T-cell (primary cell): Measurements from ENCODE around the gene ZNF578. TPM values are rescaled to one million over a fixed set of nuclear protein-coding genes. Genes with fewer than 3 reads are reported as not detected.
"Not testable (repeated sequence)": the region's sequence is repeated elsewhere in the genome, so short reads cannot be mapped to it uniquely, and the experiment has no call there.

Experiments used
- ATAC-seq, 4 experiments: fragments of 200-7000 bp in 3 of 4; fragments of 150-1000 bp in 1 of 4; cut with Tn5 transposase; replicated peaks in 1 of 4; 1 replicate in 3 of 4; 2 replicates in 1 of 4; pipeline ENCODE4 v1.10.0; 2021; ENCODE audit warnings: moderate library complexity in 3 of 4, mild to moderate bottlenecking in 2 of 4, moderate number of reproducible peaks in 1 of 4
- CTCF ChIA-PET, 2 donors: fragments of 300-600 bp; sonication (Branson Sonifier 250); formaldehyde crosslinking; loops; one replicate each; lab custom pipeline; 2022; ENCODE audit warnings: antibody characterized with exemption in 2 of 2; lab: Charles Lee
- POLR2A ChIA-PET, 2 donors: fragments of 300-600 bp; sonication (Branson Sonifier 250); formaldehyde crosslinking; loops; one replicate each; lab custom pipeline; 2022; ENCODE audit warnings: antibody characterized with exemption in 2 of 2; lab: Charles Lee
- DNase-seq, 35 experiments: peaks; one replicate each; pipeline versions ENCODE4 v3.0.0 to v3.0.0-alpha.2; 2013 to 2023
- H3K27ac ChIP-seq: one replicate; pipeline ENCODE4 v1.5.1; 2013; ENCODE audit warnings: low read length
- H3K27me3 ChIP-seq, 2 experiments: replicated peaks in 1 of 2; 1 replicate in 1 of 2; 2 replicates in 1 of 2; pipeline versions ENCODE4 v1.6.1 to v1.7.0; 2013; ENCODE audit warnings: low read length in 1 of 2, mixed read lengths in 1 of 2; ENCODE audit not compliant: control insufficient read depth in 2 of 2, insufficient read depth in 2 of 2; ENCODE audit errors: extremely low read depth in 1 of 2
- H3K36me3 ChIP-seq, 2 donors: 1 replicate in 1 of 2; 2 replicates in 1 of 2; pipeline versions ENCODE4 v1.6.1 to v1.7.0; 2013; ENCODE audit warnings: low read length in 1 of 2; ENCODE audit not compliant: control insufficient read depth in 2 of 2, insufficient read depth in 1 of 2; ENCODE audit errors: extremely low read depth in 1 of 2
- H3K4me1 ChIP-seq, 2 experiments: 1 replicate in 1 of 2; 2 replicates in 1 of 2; pipeline versions ENCODE4 v1.6.1 to v1.7.0; 2013; ENCODE audit warnings: low read length in 2 of 2, mixed read lengths in 1 of 2; ENCODE audit not compliant: insufficient read depth in 2 of 2, control insufficient read depth in 1 of 2; ENCODE audit errors: extremely low read depth in 1 of 2
- H3K4me3 ChIP-seq, 2 donors: 1 replicate in 1 of 2; 2 replicates in 1 of 2; pipeline versions ENCODE4 v1.5.1 to v1.7.0; 2013; ENCODE audit warnings: mild to moderate bottlenecking in 2 of 2, low read length in 1 of 2, moderate library complexity in 1 of 2; ENCODE audit not compliant: control insufficient read depth in 1 of 2; ENCODE audit errors: extremely low read depth in 1 of 2
- H3K9me3 ChIP-seq: 2 replicates; pipeline ENCODE4 v1.7.0; 2013
- H3K27ac Mint-ChIP-seq, 2 donors: one replicate each; pipeline ENCODE4 v1.8.0; 2020 to 2021; ENCODE audit warnings: mild to moderate bottlenecking in 2 of 2, mixed read lengths in 2 of 2
- H3K27me3 Mint-ChIP-seq, 2 donors: one replicate each; pipeline ENCODE4 v1.8.0; 2021 to 2022; ENCODE audit warnings: mixed read lengths in 2 of 2
- H3K36me3 Mint-ChIP-seq: one replicate; pipeline ENCODE4 v1.8.0; 2021; ENCODE audit warnings: mixed read lengths
- H3K4me1 Mint-ChIP-seq, 3 donors: one replicate each; pipeline ENCODE4 v1.8.0; 2020 to 2022; ENCODE audit warnings: mixed read lengths in 3 of 3, mild to moderate bottlenecking in 1 of 3
- H3K4me3 Mint-ChIP-seq, 3 donors: one replicate each; pipeline ENCODE4 v1.8.0; 2020 to 2022; ENCODE audit warnings: mild to moderate bottlenecking in 3 of 3, mixed read lengths in 3 of 3, moderate library complexity in 3 of 3
- H3K9me3 Mint-ChIP-seq, 3 donors: one replicate each; pipeline ENCODE4 v1.8.0; 2020 to 2022; ENCODE audit warnings: mixed read lengths in 3 of 3
- WGBS: methylation state at CpG from one replicate; pipeline ENCODE4 v1.1.5; 2013; ENCODE audit warnings: missing lambda C conversion rate; ENCODE audit not compliant: insufficient coverage; 5-methylcytosine and 5-hydroxymethylcytosine counted together
- total RNA-seq, 35 experiments: library from RNA in 6 of 35; stranded (reverse) in 6 of 35; fragments of 120-200 nt in 1 of 35; gene quantifications; one replicate each; pipeline versions ENCODE4 v1.2.1 to v1.2.4 and lab custom pipeline; 2013 to 2026

Gene ZNF578
- total RNA-seq, 5 donors from 2014 or later (not counting 1 experiment from before 2014, with no cell fraction given) = 0.91 to 3.9 (median 3.2) TPM

DNA sequence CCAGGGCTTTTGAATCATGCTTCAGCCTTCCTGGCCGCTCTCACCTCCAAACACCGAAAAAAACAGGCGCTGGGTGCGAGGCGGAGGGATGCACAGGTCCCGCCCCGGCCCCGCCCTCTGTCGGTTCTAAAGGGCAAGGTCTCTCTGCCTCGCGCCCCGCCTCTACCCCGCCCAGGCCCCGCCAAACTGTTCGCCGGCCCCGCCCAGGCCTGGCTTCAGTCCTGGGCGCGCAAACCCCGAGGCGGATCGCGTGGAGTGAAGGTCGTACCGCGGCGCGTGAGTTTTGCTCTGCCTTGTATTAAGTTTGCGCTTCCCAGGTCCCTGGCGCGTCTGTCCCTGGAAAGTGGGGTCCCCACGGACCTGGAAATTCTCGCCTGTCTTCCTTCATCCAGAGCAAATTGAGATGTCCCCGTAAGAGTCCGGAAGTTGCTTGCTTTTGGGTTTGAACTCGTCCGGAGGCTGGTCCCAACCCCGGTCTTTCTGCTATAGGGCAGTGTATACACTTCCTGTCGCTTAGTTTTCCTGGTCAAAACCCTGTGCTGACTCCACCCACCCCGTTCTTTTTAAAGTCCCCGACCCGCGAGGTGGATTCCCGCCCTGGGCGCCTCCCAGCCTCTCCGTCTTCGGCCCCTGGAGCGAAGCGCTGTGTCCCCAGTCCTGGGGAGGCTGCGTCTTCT, 82.6 kb downstream of the ZNF578 start:
- H3K36me3 ChIP-seq = peaks cover 0 to 8% of the 10 kb centered on the region in 2 donors
- ATAC-seq = peak; percentile 93 to 99 (median 96)
- peak overlapping the region; percentile 84 to 86 for H3K4me3 ChIP-seq
- H3K9me3 ChIP-seq = no peaks in the 10 kb centered on the region
- no peaks in the 10 kb centered on the region for H3K27me3 ChIP-seq
- H3K4me1 ChIP-seq = peaks cover 3 to 26% of the 10 kb centered on the region in 2 experiments
- peak overlapping the region; percentile 93 for H3K27ac Mint-ChIP-seq
- 4% methylated on average over 46 of the region's 50 CpGs for WGBS
- H3K4me3 Mint-ChIP-seq = peak overlapping the region; percentile 85 to 93 (median 90)
- peaks cover 38% of the 10 kb centered on the region for H3K36me3 Mint-ChIP-seq
- no peaks in the 10 kb centered on the region for H3K27me3 Mint-ChIP-seq
- ChIA-PET CTCF (no interaction called here), POLR2A (no interaction called here)
- peak; percentile 78 to 95 (median 90) for DNase-seq
- peaks cover 39 to 47% (median 46%) of the 10 kb centered on the region in 3 donors for H3K4me1 Mint-ChIP-seq
- peak overlapping the region; percentile 68 for H3K27ac ChIP-seq
- peaks cover 0 to 4% (median 4%) of the 10 kb centered on the region in 3 donors for H3K9me3 Mint-ChIP-seq

- ATAC-seq (peak; percentile 14 to 60 (median 34)), DNase-seq (peak in 34 of 35 experiments; percentile 1 to 62 (median 42))
- Histone ChIP-seq H3K27ac (peak overlapping the region; percentile 68), H3K9me3 (no peaks in the 10 kb centered on the region), H3K36me3 (peaks cover 0 to 8% of the 10 kb centered on the region in 2 donors), H3K4me1 (peaks cover 3 to 24% of the 10 kb centered on the region in 2 experiments), H3K4me3 (peak overlapping the region; percentile 84 to 86), H3K27me3 (no peaks in the 10 kb centered on the region)
- peak overlapping the region; percentile 93 for H3K27ac Mint-ChIP-seq
- H3K36me3 Mint-ChIP-seq = peaks cover 43% of the 10 kb centered on the region
- H3K4me1 Mint-ChIP-seq = peaks cover 39 to 47% (median 44%) of the 10 kb centered on the region in 3 donors
- H3K27me3 Mint-ChIP-seq = no peaks in the 10 kb centered on the region
- ChIA-PET CTCF (no interaction called here), POLR2A (no interaction called here)
- H3K4me3 Mint-ChIP-seq = peak overlapping the region; percentile 85 to 93 (median 90)
- H3K9me3 Mint-ChIP-seq = peaks cover 0 to 4% (median 4%) of the 10 kb centered on the region in 3 donors
- WGBS = 6% methylated on average over 15 of the region's 17 CpGs
Measured at GRCh38 chr19:52536448-52536800, 83.1 kb downstream of the ZNF578 start.

GRCh38 chr19:52538815-52539214, 85.5 kb downstream of the ZNF578 start:
- H3K4me1 ChIP-seq = peaks cover 3 to 43% of the 10 kb centered on the region in 2 experiments
- H3K27ac Mint-ChIP-seq, POLR2A ChIA-PET, H3K4me3 ChIP-seq, H3K27me3 ChIP-seq, H3K27me3 Mint-ChIP-seq, DNase-seq, H3K4me3 Mint-ChIP-seq, H3K9me3 Mint-ChIP-seq, ATAC-seq, H3K36me3 ChIP-seq, H3K27ac ChIP-seq, H3K9me3 ChIP-seq, CTCF ChIA-PET: not testable (repeated sequence)
- WGBS = no CpG with 5 or more reads among the region's 4 CpGs
- peaks cover 46 to 57% (median 53%) of the 10 kb centered on the region in 3 donors for H3K4me1 Mint-ChIP-seq
- H3K36me3 Mint-ChIP-seq = peaks cover 54% of the 10 kb centered on the region

DNA sequence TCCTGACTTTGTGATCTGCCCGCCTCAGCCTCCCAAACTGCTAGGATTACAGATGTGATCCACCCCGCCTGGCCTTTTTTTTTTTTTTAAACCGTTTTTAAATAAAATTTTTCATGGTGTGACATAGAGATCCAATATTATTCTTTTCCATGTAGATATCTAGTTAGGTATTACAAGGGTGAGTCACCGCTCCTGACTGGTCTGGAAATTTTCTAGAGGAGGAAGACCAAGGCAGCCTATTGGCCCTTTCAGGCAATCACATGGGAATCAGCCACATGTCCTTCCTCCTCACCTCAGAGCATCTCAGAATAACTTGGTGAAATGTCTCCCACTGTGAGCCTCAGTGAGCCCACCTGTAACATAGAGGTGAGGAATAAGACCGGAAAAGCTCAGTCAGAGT, 87.8 kb downstream of the ZNF578 start:
- H3K4me3 ChIP-seq, ATAC-seq, DNase-seq, H3K27ac Mint-ChIP-seq, H3K9me3 ChIP-seq, H3K4me3 Mint-ChIP-seq, H3K27ac ChIP-seq, CTCF ChIA-PET, H3K27me3 ChIP-seq, H3K27me3 Mint-ChIP-seq: not testable (repeated sequence)
- peaks cover 69% of the 10 kb centered on the region for H3K36me3 Mint-ChIP-seq
- peaks cover 4 to 13% (median 8%) of the 10 kb centered on the region in 3 donors for H3K9me3 Mint-ChIP-seq
- Histone ChIP-seq H3K4me1 (peaks cover 0 to 37% of the 10 kb centered on the region in 2 experiments), H3K36me3 (peaks cover 0 to 21% of the 10 kb centered on the region in 2 donors)
- H3K4me1 Mint-ChIP-seq = peaks cover 35 to 46% (median 40%) of the 10 kb centered on the region in 3 donors
- POLR2A ChIA-PET = interaction anchor here in 1 of 2 donors (0.7 kb wide), 1 partner anchor 268 kb away, joined by 3 read pairs; no protein-coding TSS in a partner anchor
- no CpG with 5 or more reads among the region's 5 CpGs for WGBS

DNA sequence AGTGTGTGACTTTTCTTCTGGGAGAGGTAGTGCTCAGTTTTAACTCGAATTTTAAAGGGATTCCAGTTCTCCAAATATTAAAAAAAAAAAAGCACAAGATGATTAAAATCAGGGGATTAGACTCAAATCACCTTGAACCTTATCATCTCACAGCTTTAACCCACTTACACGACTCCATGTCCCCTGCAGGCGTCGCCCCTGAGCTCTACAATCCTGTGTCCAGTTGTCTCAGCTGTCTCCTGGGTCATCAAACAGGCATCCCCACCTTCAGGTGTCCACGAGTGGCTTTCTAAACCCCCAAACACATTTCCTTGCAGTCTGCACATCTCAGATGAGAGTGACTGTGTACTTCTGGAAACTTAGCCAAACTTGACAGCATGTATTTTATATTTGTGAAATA, 88.3 kb downstream of the ZNF578 start:
- Histone ChIP-seq H3K27ac (no peak overlapping the region), H3K9me3 (no peaks in the 10 kb centered on the region), H3K4me3 (no peak overlapping the region), H3K4me1 (peaks cover 0 to 33% of the 10 kb centered on the region in 2 experiments), H3K36me3 (peaks cover 0 to 25% of the 10 kb centered on the region in 2 donors), H3K27me3 (no peaks in the 10 kb centered on the region)
- no peaks in the 10 kb centered on the region for H3K27me3 Mint-ChIP-seq
- H3K4me3 Mint-ChIP-seq = no peak overlapping the region
- H3K27ac Mint-ChIP-seq = peak overlapping the region in 1 of 2 donors; percentile 44
- WGBS = 94% methylated on average over 3 of the region's 5 CpGs
- DNase-seq (no peak), ATAC-seq (no peak)
- CTCF ChIA-PET = no interaction called here
- H3K4me1 Mint-ChIP-seq = peaks cover 31 to 42% (median 36%) of the 10 kb centered on the region in 3 donors
- POLR2A ChIA-PET = interaction anchor here in 1 of 2 donors (0.7 kb wide), 1 partner anchor 267 kb away, joined by 3 read pairs; no protein-coding TSS in a partner anchor
- H3K36me3 Mint-ChIP-seq = peaks cover 74% of the 10 kb centered on the region
- H3K9me3 Mint-ChIP-seq = peaks cover 4 to 13% (median 8%) of the 10 kb centered on the region in 3 donors

DNA sequence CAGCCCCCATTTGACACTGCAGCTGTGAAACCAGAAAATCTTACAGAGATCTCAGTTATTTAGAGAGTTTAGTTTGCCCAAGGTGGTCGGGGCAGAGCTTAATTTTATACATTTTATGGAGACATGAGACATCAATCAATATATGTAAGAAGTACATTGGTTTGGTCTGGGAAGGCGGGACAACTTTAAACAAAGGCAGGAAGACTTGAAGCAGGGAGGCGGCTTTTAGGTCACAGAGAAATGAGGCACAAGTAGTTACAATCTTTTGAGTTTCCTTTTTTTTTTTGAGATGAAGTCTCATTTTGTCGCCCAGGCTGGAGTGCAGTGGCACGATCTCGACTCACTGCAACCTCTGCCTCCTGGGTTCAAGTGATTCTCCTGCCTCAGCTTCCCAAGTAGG, 89.2 kb downstream of the ZNF578 start:
- H3K27me3 Mint-ChIP-seq, H3K27me3 ChIP-seq, H3K4me3 ChIP-seq, H3K9me3 ChIP-seq, DNase-seq, POLR2A ChIA-PET, ATAC-seq: not testable (repeated sequence)
- peak overlapping the region; percentile 55 for H3K27ac ChIP-seq
- Mint-ChIP-seq H3K9me3 (peaks cover 4 to 13% (median 8%) of the 10 kb centered on the region in 3 donors), H3K4me1 (peaks cover 22 to 33% (median 28%) of the 10 kb centered on the region in 3 donors), H3K27ac (peak overlapping the region; percentile 77 to 85), H3K4me3 (peak overlapping the region in 2 of 3 donors; percentile 28 to 33), H3K36me3 (peaks cover 82% of the 10 kb centered on the region)
- no CpG with 5 or more reads among the region's 6 CpGs for WGBS
- H3K4me1 ChIP-seq = peaks cover 0 to 24% of the 10 kb centered on the region in 2 experiments
- H3K36me3 ChIP-seq = peaks cover 0 to 29% of the 10 kb centered on the region in 2 donors
- CTCF ChIA-PET = interaction anchor here in 1 of 2 donors (0.6 kb wide), 1 partner anchor 136 kb away, joined by 14 read pairs; no protein-coding TSS in a partner anchor
